IMR-90 (cell line): ENCODE data around the gene PTGES3L. TPM values are rescaled to one million over a fixed set of nuclear protein-coding genes. Genes with fewer than 3 reads are reported as not detected.

Experiments
- ATAC-seq: fragments of 200-7000 bp; cut with Tn5 transposase; 2 replicates; pipeline ENCODE4 v1.9.1; 2020; ENCODE audit warnings: low read depth, mild to moderate bottlenecking, moderate library complexity
- BruUV-seq: library from RNA; stranded (reverse); fragments of 400-500 nt; replicated peaks from 2 replicates; lab custom pipeline; 2021; lab: Mats Ljungman, UMichigan
- CTCF ChIA-PET: fragments of 300-600 bp; formaldehyde crosslinking; extraction: SDS; loops from one replicate; lab custom pipeline; 2021; ENCODE audit warnings: antibody characterized with exemption; lab: Yijun Ruan, JAX
- POLR2A ChIA-PET: fragments of 300-600 bp; sonication (Branson Sonifier 250); formaldehyde crosslinking; loops from one replicate; lab custom pipeline; 2022; ENCODE audit warnings: antibody characterized with exemption; ENCODE audit not compliant: unreplicated experiment; lab: Charles Lee
- DNase-seq: peaks from one replicate; pipeline ENCODE4 v3.0.0; 2013
- H2AFZ ChIP-seq: replicated peaks from 2 replicates; pipeline ENCODE3; 2013; ENCODE audit warnings: low read length, mild to moderate bottlenecking; ENCODE audit not compliant: poor library complexity
- H2AK5ac ChIP-seq: 2 replicates; pipeline ENCODE4 v1.6.1; 2013; ENCODE audit warnings: low read depth, low read length, inconsistent platforms
- H2AK9ac ChIP-seq: replicated peaks from 2 replicates; pipeline ENCODE3; 2013; ENCODE audit warnings: mild to moderate bottlenecking, low read depth, low read length, moderate library complexity; ENCODE audit not compliant: poor library complexity
- H2BK120ac ChIP-seq: 2 replicates; pipeline ENCODE4 v1.6.1; 2013; ENCODE audit warnings: low read depth, low read length, inconsistent platforms
- H2BK15ac ChIP-seq: 3 replicates; pipeline ENCODE4 v1.6.1; 2013; ENCODE audit warnings: low read depth, low read length, inconsistent platforms
- H2BK20ac ChIP-seq: 2 replicates; pipeline ENCODE4 v1.6.1; 2013; ENCODE audit warnings: low read depth, mild to moderate bottlenecking, inconsistent platforms, low read length, moderate library complexity
- H2BK5ac ChIP-seq: 2 replicates; pipeline ENCODE4 v1.6.1; 2013; ENCODE audit warnings: mild to moderate bottlenecking, low read depth, low read length, inconsistent platforms; ENCODE audit not compliant: poor library complexity, severe bottlenecking
- H3K14ac ChIP-seq: replicated peaks from 2 replicates; pipeline ENCODE4 v1.6.1; 2013; ENCODE audit warnings: low read depth, low read length, inconsistent platforms
- H3K18ac ChIP-seq: 2 replicates; pipeline ENCODE4 v1.6.1; 2013; ENCODE audit warnings: low read depth, low read length, control low read depth
- H3K23ac ChIP-seq: 2 replicates; pipeline ENCODE4 v1.6.1; 2013; ENCODE audit warnings: low read depth, low read length, inconsistent platforms
- H3K27ac ChIP-seq: 2 replicates; pipeline ENCODE4 v1.5.1; 2013; ENCODE audit warnings: mild to moderate bottlenecking, control low read depth, low read length; ENCODE audit not compliant: insufficient read depth
- H3K27me3 ChIP-seq: 2 replicates; pipeline ENCODE4 v1.6.1; 2013; ENCODE audit warnings: low read length; ENCODE audit not compliant: control insufficient read depth, insufficient read depth
- H3K36me3 ChIP-seq: 2 replicates; pipeline ENCODE4 v1.6.1; 2013; ENCODE audit warnings: low read length, mixed read lengths; ENCODE audit not compliant: control insufficient read depth, insufficient read depth
- H3K4ac ChIP-seq: 2 replicates; pipeline ENCODE4 v1.6.1; 2013; ENCODE audit warnings: low read depth, low read length, inconsistent platforms
- H3K4me1 ChIP-seq: 2 replicates; pipeline ENCODE4 v1.6.1; 2013; ENCODE audit warnings: low read length, mixed read lengths; ENCODE audit not compliant: control insufficient read depth, insufficient read depth
- H3K4me2 ChIP-seq: 2 replicates; pipeline ENCODE4 v1.6.1; 2013; ENCODE audit warnings: low read depth, mild to moderate bottlenecking, control low read depth, low read length, moderate library complexity
- H3K4me3 ChIP-seq: 2 replicates; pipeline ENCODE4 v1.5.1; 2013; ENCODE audit warnings: low read depth, mild to moderate bottlenecking, control low read depth, low read length, moderate library complexity; ENCODE audit not compliant: insufficient read depth
- H3K56ac ChIP-seq: 2 replicates; pipeline ENCODE4 v1.6.1; 2013; ENCODE audit warnings: low read length, inconsistent platforms; ENCODE audit not compliant: insufficient read depth; ENCODE audit errors: extremely low read depth
- H3K79me1 ChIP-seq, 2 experiments: 2 replicates each; pipeline ENCODE4 v1.6.1; 2013; ENCODE audit warnings: low read length in 2 of 2, inconsistent platforms in 1 of 2, low read depth in 1 of 2
- H3K9ac ChIP-seq: 2 replicates; pipeline ENCODE4 v1.6.1; 2013; ENCODE audit warnings: low read depth, low read length, control low read depth
- H3K9me1 ChIP-seq: 2 replicates; pipeline ENCODE4 v1.6.1; 2013; ENCODE audit warnings: low read length, inconsistent platforms; ENCODE audit not compliant: insufficient read depth
- H3K9me3 ChIP-seq: 2 replicates; pipeline ENCODE4 v1.6.1; 2013; ENCODE audit warnings: low read length; ENCODE audit not compliant: control insufficient read depth, insufficient read depth
- H4K20me1 ChIP-seq: 2 replicates; pipeline ENCODE4 v1.6.1; 2013; ENCODE audit warnings: low read length, inconsistent platforms; ENCODE audit not compliant: insufficient read depth
- H4K5ac ChIP-seq: 2 replicates; pipeline ENCODE4 v1.6.1; 2013; ENCODE audit warnings: mild to moderate bottlenecking, low read depth, low read length, control low read depth
- H4K8ac ChIP-seq, 2 experiments: 2 replicates each; pipeline ENCODE4 v1.6.1; 2013; ENCODE audit warnings: low read depth in 2 of 2, low read length in 2 of 2, control low read depth in 1 of 2, inconsistent platforms in 1 of 2
- H4K91ac ChIP-seq: 2 replicates; pipeline ENCODE4 v1.6.1; 2013; ENCODE audit warnings: low read depth, low read length, inconsistent platforms; ENCODE audit not compliant: insufficient read depth
- CEBPB ChIP-seq: IDR thresholded peaks from 2 replicates; pipeline ENCODE4 v1.6.1; 2012; ENCODE audit warnings: low read depth, low read length, improper control_type of control experiment
- CHD1 ChIP-seq: IDR thresholded peaks from 2 replicates; pipeline ENCODE4 v1.6.1; 2012; ENCODE audit warnings: low read depth, low read length, improper control_type of control experiment
- FOS ChIP-seq: fragments of 150-350 bp; IDR thresholded peaks from 2 replicates; pipeline ENCODE4 v1.6.1; 2016; ENCODE audit warnings: low read depth, low read length
- MAFK ChIP-seq: IDR thresholded peaks from 2 replicates; pipeline ENCODE4 v1.6.1; 2012; ENCODE audit warnings: low read depth, low read length, improper control_type of control experiment
- MAZ ChIP-seq: IDR thresholded peaks from 2 replicates; pipeline ENCODE4 v1.6.1; 2012; ENCODE audit warnings: low read depth, mild to moderate bottlenecking, low read length, improper control_type of control experiment, moderate library complexity, borderline replicate concordance
- MXI1 ChIP-seq: IDR thresholded peaks from 2 replicates; pipeline ENCODE4 v1.6.1; 2012; ENCODE audit warnings: low read depth, mild to moderate bottlenecking, low read length, moderate library complexity, borderline replicate concordance
- NFE2L2 ChIP-seq: fragments of 150-350 bp; IDR thresholded peaks from 2 replicates; pipeline ENCODE4 v1.6.1; 2016; ENCODE audit warnings: low read depth, mild to moderate bottlenecking, low read length
- RFX5 ChIP-seq: IDR thresholded peaks from 2 replicates; pipeline ENCODE4 v1.8.0; 2012; ENCODE audit warnings: low read depth, mild to moderate bottlenecking, low read length, moderate library complexity
- WGBS, 2 experiments: methylation state at CpG; one replicate each; pipeline versions ENCODE4 v1.1.5 to v1.1.7; 2013; ENCODE audit warnings: missing lambda C conversion rate in 2 of 2; ENCODE audit not compliant: insufficient read length in 1 of 2; ENCODE audit errors: extremely low coverage in 2 of 2; 5-methylcytosine and 5-hydroxymethylcytosine counted together
- dilution Hi-C: fragments of 300-500 bp; cut with HindIII; formaldehyde crosslinking; loops from one replicate; pipeline ENCODE4 v1.14.3; 2018; ENCODE audit warnings: low sequenced_read_pairs; ENCODE audit not compliant: unreplicated experiment
- in situ Hi-C: fragments of 300-500 bp; cut with MboI; formaldehyde crosslinking; loops from 3 replicates; pipeline ENCODE4 v1.14.3; 2019; ENCODE audit warnings: low sequenced_read_pairs, inconsistent platforms, mixed read lengths
- intact Hi-C: fragments of 100-400 bp; cut with micrococcal nuclease; formaldehyde crosslinking; loops from 2 replicates; pipeline ENCODE4 v1.10.0; 2022
- polyA plus RNA-seq, 3 experiments: library from polyadenylated mRNA; depleted of rRNA; stranded (reverse); fragments of >200 nt; gene quantifications; 2 replicates each; pipeline ENCODE4 v1.2.3, GENCODE V29; 2012; ENCODE audit warnings: low replicate concordance in 1 of 3
- total RNA-seq: library from RNA; depleted of rRNA; stranded (reverse); fragments of >200 nt; gene quantifications from 2 replicates; pipeline ENCODE4 v1.2.3, GENCODE V29; 2012
- TF ChIP-seq, protein P1 (sequence below): fragments of 150-350 bp; IDR thresholded peaks from 2 replicates; pipeline ENCODE4 v1.6.1; 2016; ENCODE audit warnings: low read depth, mild to moderate bottlenecking, low read length, moderate library complexity, borderline replicate concordance
- TF ChIP-seq, protein P2 (sequence below): fragments of 150-350 bp; IDR thresholded peaks from 2 replicates; pipeline ENCODE4 v1.6.1; 2017; ENCODE audit warnings: mild to moderate bottlenecking, antibody characterized with exemption, low read length, low read depth

Gene PTGES3L
- total and polyA plus RNA-seq, 2 of the 4 experiments (the other 2 are of a cell fraction): 1.4 to 2.4 TPM

DNA sequence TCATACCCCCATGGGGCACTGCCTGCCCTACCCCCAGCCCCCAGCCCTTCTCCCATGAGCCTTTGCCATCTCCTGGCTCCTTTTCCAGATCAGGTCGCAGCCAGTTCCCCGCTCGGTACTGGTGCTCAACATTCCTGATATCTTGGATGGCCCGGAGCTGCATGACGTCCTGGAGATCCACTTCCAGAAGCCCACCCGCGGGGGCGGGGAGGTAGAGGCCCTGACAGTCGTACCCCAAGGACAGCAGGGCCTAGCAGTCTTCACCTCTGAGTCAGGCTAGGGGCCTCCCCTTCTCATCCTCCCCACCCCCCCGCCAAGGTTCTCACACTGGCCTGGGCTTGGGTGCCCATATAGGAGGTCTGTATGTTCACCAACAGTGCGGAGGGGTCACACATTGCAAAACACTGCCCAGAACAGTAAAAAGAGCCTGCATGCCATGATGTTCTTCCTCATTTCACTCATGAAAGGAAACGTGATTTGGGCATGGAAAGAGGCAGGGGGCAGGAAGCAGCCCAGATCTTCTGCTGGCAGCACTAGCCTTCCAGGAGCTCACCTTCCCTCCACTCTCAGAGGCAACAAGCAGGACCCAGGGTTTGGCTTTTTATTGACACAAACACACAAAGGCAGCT is 34.3 kb upstream of the PTGES3L start:
- Histone ChIP-seq H3K56ac (no peak overlapping the region), H2BK20ac (no peak overlapping the region), H4K5ac (no peak overlapping the region), H3K14ac (no peak overlapping the region), H3K9me1 (peaks cover 19% of the 10 kb centered on the region), H3K4me1 (no peaks in the 10 kb centered on the region), H3K36me3 (peaks cover 52% of the 10 kb centered on the region), H4K20me1 (peaks cover 25% of the 10 kb centered on the region; the same call in 1 of the 2 replicates), H4K8ac (no peak overlapping the region), H4K91ac (no peak overlapping the region), H3K4me2 (no peak overlapping the region), H2AK5ac (no peak overlapping the region), H3K79me1 (peaks cover 6 to 38% of the 10 kb centered on the region in 2 experiments; a peak in 2 of 4 replicates), H3K27me3 (no peaks in the 10 kb centered on the region), H3K9ac (no peak overlapping the region), H2AK9ac (peak overlapping the region; percentile 19), H2BK120ac (no peak overlapping the region), H3K23ac (no peak overlapping the region), H3K4ac (no peak overlapping the region), H3K27ac (no peak overlapping the region), H3K9me3 (no peaks in the 10 kb centered on the region), H3K18ac (no peak overlapping the region), H2BK5ac (no peak overlapping the region), H3K4me3 (no peak overlapping the region), H2AFZ (no peak overlapping the region), H2BK15ac (no peak overlapping the region)
- dilution Hi-C loops (no loop called here), intact Hi-C loops (no loop called here), in situ Hi-C loops (no loop called here)
- POLR2A ChIA-PET: no interaction called here
- CTCF ChIA-PET: no interaction called here
- WGBS, 2 experiments: 75% methylated on average over 3 of the region's 12 CpGs; no CpG with 5 or more reads in 1 of the 2 experiments
- DNase-seq: no peak
- ATAC-seq: no peak
- no TSS peak for BruUV-seq
- TF ChIP-seq CEBPB (no peak), CHD1 (no peak), MXI1 (no peak), NFE2L2 (no peak), FOS (no peak), MAFK (no peak), MAZ (no peak), RFX5 (no peak)
- TF ChIP-seq, protein P1, sequence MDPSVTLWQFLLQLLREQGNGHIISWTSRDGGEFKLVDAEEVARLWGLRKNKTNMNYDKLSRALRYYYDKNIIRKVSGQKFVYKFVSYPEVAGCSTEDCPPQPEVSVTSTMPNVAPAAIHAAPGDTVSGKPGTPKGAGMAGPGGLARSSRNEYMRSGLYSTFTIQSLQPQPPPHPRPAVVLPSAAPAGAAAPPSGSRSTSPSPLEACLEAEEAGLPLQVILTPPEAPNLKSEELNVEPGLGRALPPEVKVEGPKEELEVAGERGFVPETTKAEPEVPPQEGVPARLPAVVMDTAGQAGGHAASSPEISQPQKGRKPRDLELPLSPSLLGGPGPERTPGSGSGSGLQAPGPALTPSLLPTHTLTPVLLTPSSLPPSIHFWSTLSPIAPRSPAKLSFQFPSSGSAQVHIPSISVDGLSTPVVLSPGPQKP: no peak
- TF ChIP-seq, protein P2, sequence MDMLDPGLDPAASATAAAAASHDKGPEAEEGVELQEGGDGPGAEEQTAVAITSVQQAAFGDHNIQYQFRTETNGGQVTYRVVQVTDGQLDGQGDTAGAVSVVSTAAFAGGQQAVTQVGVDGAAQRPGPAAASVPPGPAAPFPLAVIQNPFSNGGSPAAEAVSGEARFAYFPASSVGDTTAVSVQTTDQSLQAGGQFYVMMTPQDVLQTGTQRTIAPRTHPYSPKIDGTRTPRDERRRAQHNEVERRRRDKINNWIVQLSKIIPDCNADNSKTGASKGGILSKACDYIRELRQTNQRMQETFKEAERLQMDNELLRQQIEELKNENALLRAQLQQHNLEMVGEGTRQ: no peak
